NCI-H446 treated with DMSO at 0.1 percent for 48 hours (cell line): ENCODE measurements around the gene EVC.

Source experiments
- DNase-seq: peaks from one replicate; lab custom pipeline; 2025; lab: John Stamatoyannopoulos, UW

The EVC gene

DNA sequence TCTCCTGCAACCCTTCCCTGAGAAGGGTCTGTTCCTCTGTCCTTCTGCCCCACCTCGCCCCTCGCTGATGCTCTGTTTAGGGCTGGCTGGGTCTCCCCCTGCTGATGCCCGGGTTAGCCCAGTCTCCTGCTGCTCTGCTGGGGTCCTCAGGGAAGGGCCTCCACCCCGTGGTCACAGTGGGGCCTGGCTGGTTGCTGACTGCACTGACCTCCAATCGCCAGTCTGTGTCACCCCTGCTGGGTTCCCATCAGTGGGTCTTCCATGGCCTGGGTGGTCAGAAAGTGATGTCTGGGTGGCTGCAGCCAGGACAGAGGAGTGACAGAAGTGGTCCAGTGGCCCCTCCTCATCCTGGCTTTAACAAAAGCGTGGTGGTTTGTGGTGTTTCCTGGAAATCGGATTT lies 44.7 kb downstream of the EVC start:
- no peak for DNase-seq

DNA sequence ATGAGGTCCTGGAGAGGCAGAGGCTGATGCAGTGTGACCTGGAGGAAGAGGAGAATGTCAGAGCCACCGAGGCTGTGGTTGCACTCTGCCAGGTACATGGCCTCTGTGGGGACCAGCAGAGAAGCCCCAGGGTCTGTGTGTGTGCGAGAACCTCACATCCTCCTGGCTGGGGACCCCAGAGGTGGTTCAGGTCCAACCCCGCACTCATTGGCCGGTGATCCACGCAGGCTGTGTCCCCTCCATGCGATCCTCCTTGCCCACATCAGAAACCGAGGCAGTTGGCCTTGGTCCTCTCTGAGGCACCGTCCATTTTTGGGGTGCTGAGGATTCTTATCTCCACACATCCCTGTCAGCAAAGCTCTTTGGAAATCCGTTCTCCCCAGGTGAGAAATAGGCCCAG lies 45.3 kb downstream of the EVC start:
- DNase-seq = no peak

DNA sequence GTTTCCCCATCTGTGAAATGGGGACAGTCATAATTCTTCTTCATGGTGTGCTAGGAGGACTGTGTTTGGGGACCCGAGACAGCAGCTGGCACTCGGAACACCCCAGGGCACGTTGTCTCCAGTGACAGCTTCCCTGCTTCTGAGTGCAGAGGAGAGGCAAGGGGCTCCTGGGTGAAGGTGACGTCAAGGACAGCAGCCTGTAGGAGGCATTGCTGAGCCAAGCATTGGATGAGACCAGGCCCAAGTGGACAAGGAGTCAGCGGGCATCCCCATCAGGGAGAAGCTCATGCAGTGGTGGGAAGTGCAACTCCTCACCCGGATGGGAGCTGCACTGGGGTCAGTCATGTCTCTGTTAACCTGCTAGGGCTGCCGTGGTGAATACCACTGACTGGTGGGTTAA lies 46.1 kb downstream of the EVC start:
- DNase-seq = no peak

GRCh38 chr4:5757536-5757935 lies 46.5 kb downstream of the EVC start:
- no peak for DNase-seq

- DNase-seq = no peak
Measured at GRCh38 chr4:5757954-5758353, 47.0 kb downstream of the EVC start.

DNA sequence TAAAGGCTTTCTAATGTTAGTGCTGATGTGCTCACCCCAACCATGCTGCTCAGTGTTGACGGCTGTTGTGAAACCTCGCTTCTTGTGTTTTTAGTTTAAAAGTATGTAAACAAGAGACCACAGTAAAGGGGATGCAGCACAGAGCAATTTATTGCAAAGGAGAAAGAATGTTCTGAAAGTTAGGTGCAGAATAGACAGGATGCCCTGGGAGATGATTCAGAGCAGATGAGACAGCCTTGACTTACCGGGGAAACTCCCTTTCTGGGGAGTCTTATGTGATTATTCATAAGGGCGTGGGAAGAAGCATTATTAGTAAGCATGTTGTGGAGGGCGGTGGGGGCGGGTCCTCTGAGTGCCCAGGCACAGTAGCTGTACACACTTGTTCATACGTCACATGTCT lies 47.7 kb downstream of the EVC start:
- DNase-seq = no peak

DNA sequence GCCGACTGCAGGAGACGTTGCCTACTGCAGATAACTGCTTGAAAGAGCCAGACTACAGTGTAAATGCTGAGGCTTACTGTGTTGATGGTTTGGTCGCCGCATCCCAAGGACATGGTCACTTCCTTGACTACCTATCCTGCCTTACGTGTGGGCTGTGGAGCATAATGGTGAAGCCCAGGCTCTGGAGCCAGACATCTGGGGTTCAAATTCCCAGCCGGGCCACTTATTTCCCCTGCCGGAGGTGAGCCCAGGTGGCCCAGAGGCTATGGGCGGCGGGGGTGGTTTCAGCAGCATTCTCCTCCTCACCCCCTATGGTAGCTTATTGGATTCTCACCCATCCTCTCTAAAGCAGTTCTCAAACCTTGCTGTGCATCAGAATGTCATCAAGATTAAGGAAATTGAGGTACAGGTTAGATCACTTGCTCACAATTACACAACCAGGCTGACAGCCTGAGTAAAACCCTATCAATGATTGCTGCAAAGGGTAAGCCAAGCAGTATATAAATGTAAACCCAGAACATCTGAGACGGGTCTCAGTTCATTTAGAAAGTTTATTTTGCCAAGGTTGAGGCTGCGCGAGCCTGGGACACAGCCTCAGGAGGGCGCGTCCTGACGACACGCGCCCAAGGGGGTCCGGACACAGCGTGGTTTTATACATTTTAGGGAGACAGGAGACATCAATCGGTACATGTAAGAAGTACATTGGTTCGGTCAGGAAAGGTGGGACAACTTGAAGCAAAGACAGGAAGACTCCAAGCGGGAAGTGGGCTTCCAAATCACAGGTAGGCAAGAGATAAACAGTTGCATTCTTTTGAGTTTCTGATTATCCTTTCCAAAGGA lies 48.5 kb downstream of the EVC start:
- no peak for DNase-seq

DNA sequence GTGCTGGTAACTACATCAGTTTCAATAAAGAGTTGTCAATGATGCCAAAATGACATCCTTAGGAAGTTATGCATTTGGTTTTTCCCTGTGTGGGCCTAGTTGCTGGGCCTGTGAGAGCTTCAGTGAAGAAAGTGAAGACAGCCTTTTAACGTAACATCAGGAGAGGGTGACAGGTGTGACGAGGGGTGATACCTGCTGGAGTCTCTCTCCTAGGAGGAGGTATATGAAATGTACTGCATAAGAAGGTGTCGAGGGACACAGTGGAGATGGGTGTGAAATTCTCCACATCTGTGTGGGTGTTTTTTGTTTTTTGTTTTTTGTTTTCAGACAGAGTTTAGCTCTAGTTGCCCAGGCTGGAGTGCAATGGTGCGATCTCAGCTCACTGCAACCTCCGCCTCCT lies 49.2 kb downstream of the EVC start:
- no peak for DNase-seq

DNA sequence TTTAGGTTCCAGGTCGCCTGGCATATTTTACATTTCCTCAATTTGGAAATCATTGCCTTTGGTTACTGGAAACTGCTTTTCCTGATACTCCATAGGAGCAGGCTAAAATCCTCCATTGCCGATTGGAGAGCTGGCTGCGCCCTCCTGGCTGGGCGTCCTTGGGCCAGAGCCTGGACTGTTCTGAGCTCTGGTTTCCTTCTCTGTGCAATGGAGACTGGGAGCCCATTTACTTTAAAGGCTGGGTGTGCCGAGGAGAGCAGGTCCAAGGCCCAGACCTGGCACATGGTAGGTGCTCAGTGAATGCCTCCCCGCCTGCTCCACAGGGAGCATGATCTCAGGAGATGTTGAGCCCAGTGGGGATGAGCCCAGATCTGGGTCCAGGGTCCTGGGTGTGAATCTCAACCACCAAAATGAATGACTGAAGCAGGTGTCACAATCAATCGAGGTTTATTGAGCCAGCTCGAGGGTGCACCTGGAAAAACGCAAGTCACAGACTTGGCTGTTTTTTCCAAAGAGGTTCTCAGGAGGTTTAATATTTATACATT lies 50.0 kb downstream of the EVC start:
- no peak for DNase-seq

DNA sequence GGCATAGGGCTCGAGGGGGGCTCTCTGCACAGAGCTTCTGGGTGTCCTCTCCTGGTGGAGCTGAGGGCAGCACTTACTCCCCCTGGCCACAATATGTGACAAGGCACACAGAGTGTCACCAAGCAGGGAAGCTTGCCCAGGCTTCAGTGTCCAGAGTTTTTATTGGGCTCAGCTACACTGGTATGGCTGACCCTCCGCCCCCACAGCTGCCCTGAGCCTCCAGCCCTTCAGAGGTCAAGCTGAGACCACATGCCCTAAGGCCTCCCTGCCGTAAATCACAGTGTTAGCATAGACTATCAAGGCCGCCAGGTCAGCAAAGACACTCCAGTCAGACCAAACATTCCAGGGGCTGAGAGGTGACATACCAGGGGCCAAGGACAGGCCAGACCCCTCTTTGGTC lies 59.0 kb downstream of the EVC start:
- no peak for DNase-seq

DNA sequence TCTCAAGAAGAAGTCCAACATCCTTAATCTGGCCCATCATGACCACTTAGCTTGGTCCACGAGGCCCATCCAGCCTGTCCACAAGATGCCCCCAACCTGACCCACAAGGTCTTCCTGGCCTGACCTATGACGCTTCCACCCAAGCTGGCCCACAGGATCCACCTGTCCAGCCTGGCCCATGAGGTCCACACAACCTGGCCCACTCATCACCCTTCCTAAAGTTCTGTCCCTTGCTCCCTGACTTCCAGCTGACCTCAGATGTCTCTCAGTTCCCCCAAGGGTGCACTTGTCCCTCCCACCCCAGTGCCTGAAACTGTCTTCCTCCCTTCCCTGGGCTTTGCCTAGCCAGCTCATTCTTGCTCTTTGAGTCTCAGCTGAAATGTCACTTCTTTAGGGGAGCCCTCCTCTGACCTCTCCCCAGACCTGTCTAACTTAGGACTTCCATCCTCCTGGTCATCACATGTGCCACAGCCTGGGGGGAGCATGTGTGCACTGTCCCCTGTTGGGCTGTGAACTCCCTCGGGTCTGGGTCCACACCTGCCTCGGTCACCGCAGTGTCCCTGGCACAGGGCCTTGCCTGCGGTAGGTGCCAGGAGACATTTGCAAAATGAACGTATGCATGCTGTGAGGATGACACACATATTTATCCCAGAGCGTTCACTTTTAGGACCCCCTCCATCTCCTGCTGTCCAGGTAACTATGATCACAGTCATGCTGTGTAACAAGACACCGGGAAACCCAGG lies 61.7 kb downstream of the EVC start:
- no peak for DNase-seq

- no peak for DNase-seq
Measured at GRCh38 chr4:5773271-5773555, 62.2 kb downstream of the EVC start.

DNA sequence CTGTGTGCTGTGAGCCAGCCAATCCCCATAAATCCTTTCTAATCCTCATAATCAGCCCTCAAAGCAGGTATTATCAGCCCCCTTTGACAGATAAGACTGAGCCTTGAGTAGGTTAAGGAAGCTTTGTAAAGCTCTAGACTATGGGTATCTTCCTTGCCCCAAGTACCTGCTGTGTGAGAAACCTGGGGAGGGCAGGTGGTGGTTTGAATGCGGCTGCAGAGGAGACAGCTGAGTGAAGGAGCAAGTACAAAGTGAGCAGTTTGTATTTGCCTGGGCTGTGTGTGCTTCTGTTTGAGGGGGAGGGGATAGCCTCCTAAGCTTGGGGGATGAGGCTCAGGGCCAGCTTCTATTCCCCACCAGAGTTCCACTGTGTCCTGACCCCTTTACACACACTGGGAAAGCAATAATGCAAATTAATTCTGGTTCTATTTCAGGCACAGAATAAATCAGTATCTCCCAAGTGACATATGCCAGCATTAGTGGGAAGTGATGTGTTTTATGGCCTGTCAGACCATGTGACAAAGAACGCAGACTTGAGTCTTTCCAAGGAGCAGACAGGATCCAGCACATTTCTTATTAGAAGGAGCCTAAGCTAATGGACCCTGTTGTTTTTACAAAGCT lies 63.5 kb downstream of the EVC start:
- no peak for DNase-seq

GRCh38 chr4:5776510-5776909 lies 65.5 kb downstream of the EVC start:
- no peak for DNase-seq

- no peak for DNase-seq
Measured at GRCh38 chr4:5780831-5781480, 70.0 kb downstream of the EVC start.

GRCh38 chr4:5781691-5782090 lies 70.7 kb downstream of the EVC start:
- no peak for DNase-seq

DNA sequence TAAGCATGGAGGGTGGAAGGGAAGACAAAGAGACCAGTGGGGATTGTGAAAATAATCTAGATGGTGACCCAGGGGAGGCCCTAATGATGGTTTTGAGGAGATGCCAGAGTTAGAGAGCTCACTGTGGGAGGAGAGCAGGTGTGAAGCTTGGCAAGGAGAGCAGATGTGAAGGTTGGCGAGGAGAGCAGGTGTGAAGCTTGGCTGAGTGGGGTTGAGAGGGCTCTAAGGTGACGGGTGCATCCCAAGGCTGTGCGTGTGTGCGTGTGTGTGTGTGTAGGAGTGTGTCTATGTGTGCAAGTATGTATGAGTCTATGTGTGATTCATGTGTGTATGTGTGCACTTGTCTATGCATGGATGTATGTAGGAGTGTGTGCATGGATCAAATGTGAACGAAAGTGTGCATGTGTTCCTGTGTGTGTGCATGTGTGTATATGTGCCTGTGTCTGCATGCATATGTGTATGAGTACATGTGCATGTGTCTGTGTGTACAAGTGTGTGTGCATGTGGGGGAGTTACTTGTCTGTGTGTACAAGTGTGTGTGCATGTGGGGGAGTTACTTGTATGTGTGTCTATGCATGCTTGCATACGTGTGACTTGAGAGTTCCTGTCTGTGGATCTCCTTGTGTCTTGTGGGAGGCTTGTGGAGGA lies 72.0 kb downstream of the EVC start:
- DNase-seq = no peak

GRCh38 chr4:5783486-5783885 lies 72.5 kb downstream of the EVC start:
- no peak for DNase-seq

DNA sequence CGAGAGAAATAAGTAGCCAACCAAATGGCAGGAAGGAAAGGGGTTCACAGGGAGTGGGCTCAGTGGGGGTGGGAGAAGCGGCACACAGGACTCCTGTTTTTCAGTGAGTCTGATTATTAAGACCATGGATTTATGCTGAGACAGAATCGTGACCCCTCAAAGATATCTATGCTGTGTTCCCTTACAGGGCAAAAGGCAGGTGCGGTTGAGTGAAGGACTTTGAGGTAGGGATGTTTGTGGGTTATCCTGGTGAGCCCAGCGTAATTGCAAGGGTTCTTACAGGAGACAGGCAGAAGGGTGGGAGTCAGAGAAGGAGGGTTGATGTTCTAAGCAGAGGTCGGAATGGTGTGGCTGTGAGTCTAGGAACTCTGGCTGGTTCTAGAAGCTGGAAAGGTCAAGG lies 73.0 kb downstream of the EVC start:
- DNase-seq = no peak

GRCh38 chr4:5784960-5785611 lies 74.1 kb downstream of the EVC start:
- no peak for DNase-seq
